CD4-positive, alpha-beta T cell (primary cell): ENCODE data around the gene SLC19A1. TPM values are rescaled to one million over a fixed set of nuclear protein-coding genes. Genes with fewer than 3 reads are reported as not detected.

Source experiments
- ATAC-seq: fragments of 200-7000 bp; cut with Tn5 transposase; one replicate; pipeline ENCODE4 v1.10.0; 2022; ENCODE audit warnings: mild to moderate bottlenecking; ENCODE audit not compliant: poor library complexity
- CTCF ChIA-PET: fragments of 350-600 bp; sonication (Branson Sonifier 250); formaldehyde crosslinking; loops from one replicate; lab custom pipeline; 2021; ENCODE audit warnings: antibody characterized with exemption, inconsistent platforms; lab: Charles Lee
- POLR2A ChIA-PET: fragments of 350-600 bp; sonication (Branson Sonifier 250); formaldehyde crosslinking; loops from one replicate; lab custom pipeline; 2021; ENCODE audit warnings: antibody characterized with exemption, inconsistent platforms; lab: Charles Lee
- DNase-seq, 14 experiments: peaks; one replicate each; pipeline ENCODE4 v3.0.0-alpha.2; 2013 to 2020; ENCODE audit warnings: mixed read lengths in 2 of 14
- H3K27ac ChIP-seq, 2 donors: one replicate each; pipeline versions ENCODE4 v1.5.1 to v1.7.0; 2013; ENCODE audit warnings: low read length in 2 of 2, low read depth in 1 of 2, mild to moderate bottlenecking in 1 of 2
- H3K27me3 ChIP-seq, 2 experiments: 1 replicate in 1 of 2; 2 replicates in 1 of 2; pipeline versions ENCODE4 v1.6.1 to v1.7.0; 2013; ENCODE audit warnings: low read length in 2 of 2, control low read depth in 1 of 2, mild to moderate bottlenecking in 1 of 2, moderate library complexity in 1 of 2; ENCODE audit not compliant: insufficient read depth in 2 of 2, control insufficient read depth in 1 of 2
- H3K36me3 ChIP-seq: one replicate; pipeline ENCODE4 v1.6.1; 2013; ENCODE audit warnings: low read length, control low read depth; ENCODE audit not compliant: insufficient read depth
- H3K4me1 ChIP-seq: one replicate; pipeline ENCODE4 v1.6.1; 2013; ENCODE audit warnings: low read length, control low read depth; ENCODE audit not compliant: insufficient read depth
- H3K4me3 ChIP-seq: one replicate; pipeline ENCODE4 v1.5.1; 2013; ENCODE audit warnings: mild to moderate bottlenecking, low read length, moderate library complexity
- H3K9me3 ChIP-seq, 2 experiments: 1 replicate in 1 of 2; 2 replicates in 1 of 2; pipeline versions ENCODE4 v1.6.1 to v1.7.0; 2013; ENCODE audit warnings: low read length in 2 of 2, mild to moderate bottlenecking in 2 of 2, control low read depth in 1 of 2, moderate library complexity in 1 of 2; ENCODE audit not compliant: control insufficient read depth in 1 of 2, insufficient read depth in 1 of 2
- H3K27ac Mint-ChIP-seq: one replicate; pipeline ENCODE4 v1.8.0; 2020; ENCODE audit warnings: mixed read lengths
- H3K27me3 Mint-ChIP-seq: one replicate; pipeline ENCODE4 v1.8.0; 2021; ENCODE audit warnings: mixed read lengths
- H3K36me3 Mint-ChIP-seq: one replicate; pipeline ENCODE4 v1.8.0; 2021; ENCODE audit warnings: low read depth, mixed read lengths
- H3K4me1 Mint-ChIP-seq: one replicate; pipeline ENCODE4 v1.8.0; 2021; ENCODE audit warnings: low read depth, mixed read lengths
- H3K4me3 Mint-ChIP-seq: one replicate; pipeline ENCODE4 v1.8.0; 2020; ENCODE audit warnings: mild to moderate bottlenecking, mixed read lengths
- H3K9me3 Mint-ChIP-seq: one replicate; pipeline ENCODE4 v1.8.0; 2020; ENCODE audit warnings: mixed read lengths
- CTCF ChIP-seq: fragments of 200-600 bp; IDR thresholded peaks from one replicate; pipeline ENCODE4 v1.8.0; 2022; ENCODE audit warnings: antibody characterized with exemption, mild to moderate bottlenecking
- intact Hi-C, 2 experiments: fragments of 100-400 bp; cut with DNase I in 1 of 2; cut with micrococcal nuclease in 1 of 2; formaldehyde crosslinking; loops; one replicate each; pipeline versions ENCODE4 v1.15.1 to v1.9.0; 2023 to 2025; cut with DNase I, micrococcal nuclease
- polyA plus RNA-seq, 2 donors: library from polyadenylated mRNA; unstranded; fragments of 120-200 nt; gene quantifications; one replicate each; pipeline ENCODE4 v1.2.1, GENCODE V29; 2013
- total RNA-seq, 174 experiments: library from RNA in 2 of 174; stranded (reverse) in 2 of 174; gene quantifications; one replicate each; pipeline ENCODE4 v1.2.3 and lab custom pipeline; 2021 to 2026

The SLC19A1 gene
- total RNA-seq (10 to 100 TPM; 11.5 to 12.0 TPM), total RNA-seq (lab: John Stamatoyannopoulos, UW) (4.8 to 88.7 (median 13.4) reads per million in 172 experiments)
- 5.6 TPM for polyA plus RNA-seq (2013, experiment 1 of 2)
- 5.9 TPM for polyA plus RNA-seq (2013, experiment 2 of 2)

GRCh38 chr21:45542242-45542666, at the start of gene SLC19A1:
TSS of gene SLC19A1 (minus strand) at chr21:45542440. CDS start at chr21:45537959, 4,481 bp downstream.
- Histone ChIP-seq H3K9me3 (no peaks in the 10 kb centered on the region), H3K36me3 (no peaks in the 10 kb centered on the region), H3K4me3 (peak within 1 kb of the TSS; percentile 46), H3K4me1 (peaks cover 23% of the 10 kb centered on the region), H3K27ac (peak within 1 kb of the TSS in 1 of 2 donors; percentile 55), H3K27me3 (no peaks in the 10 kb centered on the region)
- intact Hi-C loops: loop anchor here in 1 of 2 experiments (1.0 to 10.0 kb wide), 4 partner anchors 48 to 467 kb away; partner anchors contain the start of gene ADARB1
- Mint-ChIP-seq H3K4me3 (peak within 1 kb of the TSS; percentile 86), H3K27me3 (no peaks in the 10 kb centered on the region), H3K36me3 (no peaks in the 10 kb centered on the region), H3K4me1 (peaks cover 24% of the 10 kb centered on the region), H3K9me3 (no peaks in the 10 kb centered on the region), H3K27ac (peak within 1 kb of the TSS; percentile 80)
- peak; percentile 83 for ATAC-seq
- TF ChIP-seq CTCF: no peak
- DNase-seq: peak; percentile 48 to 90 (median 68)
- CTCF ChIA-PET: no interaction called here
- POLR2A ChIA-PET: no interaction called here

- H3K27me3 Mint-ChIP-seq: peaks cover 10% of the 10 kb centered on the region
- H3K27me3 ChIP-seq: peaks cover 0 to 7% of the 10 kb centered on the region in 2 experiments
- intact Hi-C loops: loop anchor here (1.0 to 10.0 kb wide), 5 partner anchors 15 to 1137 kb away; partner anchors contain the start of genes COL6A1 (in 1 of the 2) and LRRC3 (in 1 of the 2)
- H3K4me1 Mint-ChIP-seq: peaks cover 15% of the 10 kb centered on the region
- peaks cover 44% of the 10 kb centered on the region for H3K4me1 ChIP-seq
- TF ChIP-seq CTCF: no peak
- H3K36me3 ChIP-seq: no peaks in the 10 kb centered on the region
- DNase-seq: no peak
- H3K36me3 Mint-ChIP-seq: no peaks in the 10 kb centered on the region
- no peak overlapping the region for H3K27ac Mint-ChIP-seq
- no peak overlapping the region for H3K4me3 ChIP-seq
- peaks cover 0 to 7% of the 10 kb centered on the region in 2 experiments for H3K9me3 ChIP-seq
- H3K27ac ChIP-seq: peak overlapping the region in 1 of 2 donors; percentile 20
- POLR2A ChIA-PET: interaction anchor here (0.8 to 1.2 kb wide), 4 partner anchors 36 to 439 kb away, joined by 3 to 5 read pairs (median 4); partner anchors contain the start of gene POFUT2
- ATAC-seq: no peak
- H3K9me3 Mint-ChIP-seq: peaks cover 5% of the 10 kb centered on the region
- no peak overlapping the region for H3K4me3 Mint-ChIP-seq
- CTCF ChIA-PET: interaction anchor here (1.2 to 1.3 kb wide), 2 partner anchors 57 to 114 kb away, joined by 3 to 4 read pairs; no protein-coding TSS in a partner anchor
Observed at GRCh38 chr21:45591619-45592207, 49.5 kb upstream of the SLC19A1 start.

- Histone ChIP-seq H3K4me1 (peaks cover 37% of the 10 kb centered on the region), H3K9me3 (peaks cover 0 to 14% of the 10 kb centered on the region in 2 experiments), H3K4me3 (peak overlapping the region; percentile 56), H3K36me3 (no peaks in the 10 kb centered on the region), H3K27me3 (peaks cover 0 to 7% of the 10 kb centered on the region in 2 experiments), H3K27ac (no peak overlapping the region)
- no peak overlapping the region for H3K4me3 Mint-ChIP-seq
- peaks cover 10% of the 10 kb centered on the region for H3K4me1 Mint-ChIP-seq
- no peaks in the 10 kb centered on the region for H3K36me3 Mint-ChIP-seq
- H3K9me3 Mint-ChIP-seq: peaks cover 6% of the 10 kb centered on the region
- H3K27me3 Mint-ChIP-seq: peaks cover 10% of the 10 kb centered on the region
- TF ChIP-seq CTCF: no peak
- DNase-seq (peak in 10 of 14 experiments; percentile 28 to 80 (median 49)), ATAC-seq (peak; percentile 42)
- ChIA-PET CTCF (no interaction called here), POLR2A (interaction anchor here (1.3 kb wide), 1 partner anchor 34 kb away, joined by 5 read pairs; no protein-coding TSS in a partner anchor)
- H3K27ac Mint-ChIP-seq: no peak overlapping the region
- intact Hi-C loops: loop anchor here in 1 of 2 experiments (1.0 to 10.0 kb wide), 3 partner anchors 49 to 1136 kb away; partner anchors contain the start of genes COL6A1, LRRC3 and SLC19A1
Observed at GRCh38 chr21:45590726-45591618, 48.7 kb upstream of the SLC19A1 start.
